NAMALWA (cell line): Measurements from ENCODE around the gene CDKL4.
"Not testable (repeated sequence)": the region's sequence is repeated elsewhere in the genome, so short reads cannot be mapped to it uniquely, and the experiment has no call there.

Source experiments
- DNase-seq: peaks from one replicate; pipeline ENCODE4 v3.0.0-alpha.2; 2015; ENCODE audit warnings: low spot score

CDKL4 gene

GRCh38 chr2:39243469-39244123, at the start of gene CDKL4:
Gene CDKL4, minus strand, starts transcription at chr2:39243970.
- DNase-seq = no peak

GRCh38 chr2:39290433-39290832, 46.7 kb upstream of the CDKL4 start:
- DNase-seq = no peak

DNA sequence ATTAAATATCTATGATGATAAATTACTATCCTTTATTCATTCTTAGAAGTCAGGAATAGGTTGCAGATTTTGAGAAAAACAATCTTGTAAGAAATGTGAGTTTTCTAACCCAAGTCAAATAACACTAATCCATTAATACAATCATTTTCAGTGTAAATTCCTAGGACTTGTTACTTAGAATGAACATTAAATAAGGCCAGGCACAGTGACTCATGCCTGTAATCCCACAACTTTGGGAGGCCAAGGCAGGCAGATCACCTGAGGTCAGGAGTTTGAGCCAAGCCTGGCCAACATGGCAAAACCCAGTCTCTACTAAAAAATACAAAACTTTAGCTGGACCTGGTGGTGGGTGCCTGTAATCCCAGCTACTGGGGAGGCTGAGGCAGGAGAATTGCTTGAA, 45.8 kb upstream of the CDKL4 start:
- no peak for DNase-seq

GRCh38 chr2:39283561-39283960, 39.8 kb upstream of the CDKL4 start:
- DNase-seq = no peak

DNA sequence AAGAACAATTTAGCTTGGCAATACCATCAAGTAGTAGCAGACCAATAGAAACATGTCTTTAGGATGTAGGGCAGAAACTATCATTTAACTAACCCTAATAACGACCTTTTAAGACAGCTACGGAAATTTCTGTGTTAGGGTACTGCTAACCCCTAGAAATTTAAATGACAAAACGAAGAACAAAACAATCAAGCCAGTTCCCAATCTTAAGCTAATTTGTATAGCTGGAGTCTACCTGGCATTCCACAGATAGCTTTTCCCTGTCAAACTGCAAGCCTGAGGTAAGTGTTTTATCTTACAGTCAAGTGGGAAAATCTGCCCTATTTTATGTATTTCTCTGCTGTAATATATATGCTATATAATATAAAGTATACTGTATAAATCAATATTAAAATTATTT, 37.6 kb upstream of the CDKL4 start:
- DNase-seq = no peak

DNA sequence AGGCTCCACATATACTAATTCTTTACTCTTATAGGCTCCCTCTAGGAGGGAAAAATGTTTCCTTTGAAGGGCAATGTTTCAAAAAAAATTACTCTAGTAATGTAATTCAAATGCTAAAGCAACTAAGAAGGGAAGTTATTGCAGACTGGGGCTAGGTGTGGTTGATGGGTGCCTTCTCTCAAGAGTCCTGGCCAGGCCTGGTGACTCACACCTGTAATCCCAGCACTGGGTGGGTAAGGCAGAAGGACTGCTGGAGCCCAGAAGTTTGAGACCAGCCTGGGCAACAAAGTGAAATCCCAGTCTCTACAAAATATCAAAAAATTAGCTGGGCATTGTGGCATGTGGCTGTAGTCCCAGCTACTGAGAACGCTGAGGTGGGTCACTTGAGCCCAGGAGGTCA, 31.2 kb upstream of the CDKL4 start:
- no peak for DNase-seq

DNA sequence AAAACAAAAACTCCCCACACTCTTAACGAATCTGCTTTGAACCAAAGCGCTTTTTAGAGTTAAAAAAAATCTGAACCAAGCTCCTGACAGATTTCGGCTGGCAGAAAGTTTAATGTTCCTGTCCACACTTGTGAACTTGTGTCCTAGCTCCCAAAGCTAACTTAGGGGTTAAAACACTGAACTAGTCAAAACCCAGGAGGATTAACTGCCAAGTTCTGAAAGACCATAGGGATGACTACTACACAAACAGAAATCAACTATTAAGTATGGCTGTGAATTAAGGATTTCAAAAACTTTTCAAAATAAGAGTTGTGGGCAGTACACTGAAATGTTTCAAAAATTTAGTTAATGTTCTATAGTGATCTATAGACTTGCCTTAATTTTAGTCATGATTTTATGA, 26.2 kb upstream of the CDKL4 start:
- DNase-seq = no peak

GRCh38 chr2:39266916-39267434, 23.2 kb upstream of the CDKL4 start:
- no peak for DNase-seq

DNA sequence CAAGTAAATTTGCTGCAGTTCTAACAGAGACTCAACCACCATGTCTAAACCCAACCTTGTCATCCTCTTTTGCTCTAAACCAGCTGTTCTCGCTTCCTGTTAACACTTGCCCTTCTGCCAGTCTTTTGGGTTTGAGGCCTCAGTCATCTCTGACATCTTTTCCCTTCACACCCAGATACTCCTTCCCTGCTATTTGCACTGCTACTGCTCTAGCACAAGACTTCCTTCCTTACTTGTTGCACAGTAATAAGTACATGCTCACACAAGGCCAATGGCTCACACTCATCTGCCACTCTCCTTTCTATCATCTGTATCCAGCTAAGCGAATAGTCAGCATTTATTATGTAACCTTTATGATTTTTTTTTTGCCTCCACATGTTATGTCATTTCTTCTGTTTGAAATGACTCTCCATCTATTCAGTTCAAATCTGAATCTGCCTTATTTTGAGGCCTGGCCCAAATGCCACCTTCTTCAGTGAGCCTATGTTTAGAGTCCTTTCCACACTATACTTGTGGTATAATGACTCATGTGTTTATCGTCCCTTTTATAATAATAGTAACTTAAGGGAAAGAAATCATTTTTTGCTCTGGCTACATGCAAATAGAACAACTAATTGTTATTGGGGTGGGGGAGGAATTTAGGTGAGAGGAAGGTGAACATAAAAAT, 22.5 kb upstream of the CDKL4 start:
- peak; percentile 68 for DNase-seq

- DNase-seq = peak; percentile 39
Measured at GRCh38 chr2:39265315-39265714, 21.5 kb upstream of the CDKL4 start.

- peak; percentile 69 for DNase-seq
Measured at GRCh38 chr2:39264733-39265132, 21.0 kb upstream of the CDKL4 start.

- no peak for DNase-seq
Measured at GRCh38 chr2:39260087-39260486, 16.3 kb upstream of the CDKL4 start.

DNA sequence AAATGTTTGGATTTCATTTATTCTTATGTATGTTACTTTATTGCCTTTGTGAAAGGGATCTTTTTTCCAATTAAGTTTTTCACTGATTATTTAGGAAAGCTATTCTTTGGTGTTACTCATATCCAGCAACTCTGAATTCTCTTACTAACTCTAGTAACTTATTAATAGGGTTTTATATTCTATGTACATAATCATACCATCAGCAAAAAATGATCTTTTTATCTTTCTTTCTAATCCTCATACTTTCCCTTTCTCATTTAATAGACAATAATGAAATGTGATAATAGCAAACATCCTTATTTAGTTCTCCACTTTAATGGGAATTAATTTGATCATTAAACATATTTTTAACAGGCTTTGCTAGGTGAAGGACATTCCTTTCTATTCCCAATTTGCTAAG, 12.3 kb upstream of the CDKL4 start:
- no peak for DNase-seq

GRCh38 chr2:39252888-39253518, 9.2 kb upstream of the CDKL4 start:
- no peak for DNase-seq

DNA sequence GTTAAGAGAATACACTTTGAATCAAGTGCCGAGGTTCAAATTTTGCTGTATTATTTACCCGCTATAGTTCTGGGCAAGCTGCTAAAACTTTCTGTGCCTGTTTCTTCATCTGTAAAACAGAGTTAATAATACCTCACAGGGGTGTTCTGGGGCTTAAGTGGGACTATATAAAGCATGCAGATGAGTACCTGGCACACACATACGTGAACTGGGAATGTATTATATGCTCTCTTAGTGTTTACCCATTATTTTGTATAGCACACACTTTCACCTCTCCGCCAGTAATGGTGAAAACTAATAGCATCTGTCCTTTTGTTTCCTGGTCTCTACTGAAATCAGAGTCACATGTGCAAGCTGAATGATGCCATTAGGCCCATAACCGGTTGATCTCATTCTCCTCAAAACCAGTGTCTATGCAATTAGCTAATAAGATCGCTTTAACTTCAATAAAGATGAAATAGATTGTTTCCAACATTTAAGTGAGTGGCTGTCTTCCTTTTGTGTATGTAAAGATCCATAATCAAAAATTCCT, 3.8 kb upstream of the CDKL4 start:
- DNase-seq = no peak

GRCh38 chr2:39246382-39246980, 2.7 kb upstream of the CDKL4 start:
- DNase-seq = no peak

GRCh38 chr2:39244963-39245625, 1.3 kb upstream of the CDKL4 start:
- DNase-seq = not testable (repeated sequence)

- not testable (repeated sequence) for DNase-seq
Measured at GRCh38 chr2:39244241-39244862, 582 bp upstream of the CDKL4 start.

GRCh38 chr2:39241588-39241987, 2.2 kb downstream of the CDKL4 start:
- DNase-seq = no peak

GRCh38 chr2:39240758-39241157, 3.0 kb downstream of the CDKL4 start:
- no peak for DNase-seq

DNA sequence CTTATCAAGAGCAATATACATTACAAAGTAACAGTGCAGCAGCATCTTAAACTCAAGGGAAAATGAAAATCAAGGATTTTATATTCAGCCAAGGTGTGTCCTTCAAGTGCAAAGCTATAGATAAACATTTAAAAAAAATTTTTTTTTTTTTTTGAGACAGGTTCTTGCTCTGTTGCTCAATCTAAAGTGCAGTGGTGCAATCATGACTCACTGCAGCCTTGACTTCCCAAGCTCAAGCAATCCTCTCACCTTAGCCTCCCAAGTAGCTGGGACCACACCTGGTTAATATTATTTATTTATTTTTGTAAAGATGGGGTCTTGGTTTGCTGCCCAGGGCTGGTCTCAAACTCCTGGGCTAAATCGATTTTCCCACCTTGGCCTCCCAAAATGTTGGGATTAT, 9.0 kb downstream of the CDKL4 start:
- DNase-seq = no peak

DNA sequence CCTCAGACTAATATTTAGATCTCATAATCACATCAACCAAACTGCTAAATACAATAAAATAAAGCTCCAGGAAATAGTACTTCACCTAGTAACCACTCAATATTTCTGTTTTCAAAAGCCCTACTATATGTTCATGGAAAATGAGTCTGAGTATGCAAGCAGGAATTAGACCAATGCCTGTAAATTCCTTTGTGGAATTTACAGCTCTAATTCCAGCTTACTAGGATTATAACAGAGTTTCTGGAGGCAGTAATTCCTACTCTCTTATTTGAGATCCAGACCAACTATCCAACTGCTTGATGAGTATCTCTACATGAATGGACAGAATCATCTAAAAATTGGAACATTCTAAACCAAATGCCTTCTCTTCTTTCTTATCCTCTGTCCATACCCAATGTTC, 11.6 kb downstream of the CDKL4 start:
- no peak for DNase-seq
